GM21381 (cell line): ENCODE measurements around the gene POC1A.
"Not testable (repeated sequence)": the region's sequence is repeated elsewhere in the genome, so short reads cannot be mapped to it uniquely, and the experiment has no call there.

Experiments
- ATAC-seq: cut with Tn5 transposase; IDR thresholded peaks from one replicate; pipeline ENCODE4 v1.9.1; 2021; ENCODE audit warnings: mild to moderate bottlenecking, moderate library complexity; ENCODE audit not compliant: unreplicated experiment

The POC1A gene

DNA sequence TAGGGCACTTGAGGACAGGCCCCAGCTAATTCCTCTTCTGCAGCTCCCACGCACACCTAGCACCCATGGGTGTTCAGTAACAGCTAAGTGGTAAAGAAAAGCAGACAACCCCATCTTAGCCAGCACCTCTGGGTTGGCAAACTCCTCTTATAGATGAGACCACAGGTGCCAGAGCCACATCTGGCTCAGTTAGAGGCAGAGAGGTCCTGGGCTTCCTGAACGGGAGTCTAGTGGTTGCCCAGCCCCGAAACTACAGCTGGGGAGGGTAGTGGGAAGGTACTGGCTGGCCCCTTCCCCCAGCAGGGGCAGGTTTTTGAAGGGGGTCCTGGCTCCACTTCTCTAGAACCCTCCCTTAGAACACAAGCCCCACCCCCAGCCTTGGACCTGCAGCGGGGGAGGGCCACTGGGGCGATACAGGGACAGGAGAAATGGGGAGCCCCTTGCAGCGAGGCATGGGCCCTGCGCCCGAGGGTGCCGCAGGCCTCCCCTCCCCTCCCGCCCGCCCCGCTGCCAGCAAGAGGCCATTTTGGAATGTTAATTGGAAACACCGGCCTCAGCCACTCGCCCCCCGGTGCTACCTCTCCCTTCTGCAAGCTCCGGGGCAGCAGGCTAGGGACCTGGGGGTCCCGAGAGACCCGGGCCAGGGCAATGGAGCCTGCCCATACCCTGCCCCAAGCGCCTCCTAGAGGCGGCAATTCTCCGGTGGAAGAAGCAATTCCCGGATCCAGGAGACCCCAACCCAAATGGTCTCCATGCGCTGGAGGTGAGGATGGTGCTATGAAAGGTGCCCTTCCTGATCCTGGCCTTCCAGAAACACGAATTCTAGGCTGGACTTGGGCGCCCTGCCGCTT lies 99.3 kb downstream of the POC1A start:
- no peak for ATAC-seq

DNA sequence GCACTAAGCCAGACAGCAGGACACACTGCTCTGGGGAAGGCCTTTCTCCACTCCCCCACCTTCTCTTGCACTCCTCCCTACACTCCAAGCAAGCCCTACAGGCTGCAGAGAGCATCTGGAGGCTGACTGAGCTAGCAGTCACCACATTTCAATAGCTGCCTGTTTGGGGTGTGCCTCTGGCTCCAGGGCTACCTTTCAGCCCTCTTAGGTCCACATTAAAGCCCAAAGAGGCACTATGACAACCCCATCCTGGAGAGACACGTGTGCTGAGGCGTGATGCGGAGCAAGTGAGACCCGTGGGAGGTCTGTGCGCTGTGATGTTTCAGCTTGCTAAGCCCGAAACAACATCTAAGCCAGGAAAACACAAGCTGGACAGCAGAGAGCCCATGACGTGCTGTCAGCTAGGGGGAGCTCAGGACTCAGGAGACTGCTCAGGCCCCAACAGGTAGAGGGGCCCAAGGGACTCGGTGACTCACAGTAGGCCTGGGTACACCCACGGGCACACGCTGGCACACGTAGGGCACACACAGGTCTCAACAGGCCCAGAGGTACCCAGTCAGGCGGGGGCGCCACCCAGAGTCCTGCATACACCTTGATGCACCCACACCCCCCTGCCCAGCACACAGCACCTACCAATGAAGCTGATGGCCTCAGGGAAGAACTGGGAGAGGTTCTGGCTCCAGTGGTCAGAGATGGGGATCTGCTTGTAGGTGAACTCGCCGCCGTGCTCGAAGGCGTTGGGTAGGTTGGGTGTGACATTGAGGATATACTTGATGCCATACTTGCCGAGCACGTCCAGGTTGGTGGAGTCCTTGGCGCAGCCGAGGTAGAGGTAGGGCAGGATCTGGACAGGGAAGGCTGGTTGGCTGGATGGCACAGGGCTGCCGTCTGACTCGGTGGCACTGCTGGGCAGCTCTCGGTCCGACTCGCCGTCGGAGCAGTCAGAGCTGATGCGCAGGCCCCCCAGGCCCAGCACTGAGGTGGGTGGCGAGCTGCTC lies 100.6 kb downstream of the POC1A start:
- ATAC-seq = no peak

DNA sequence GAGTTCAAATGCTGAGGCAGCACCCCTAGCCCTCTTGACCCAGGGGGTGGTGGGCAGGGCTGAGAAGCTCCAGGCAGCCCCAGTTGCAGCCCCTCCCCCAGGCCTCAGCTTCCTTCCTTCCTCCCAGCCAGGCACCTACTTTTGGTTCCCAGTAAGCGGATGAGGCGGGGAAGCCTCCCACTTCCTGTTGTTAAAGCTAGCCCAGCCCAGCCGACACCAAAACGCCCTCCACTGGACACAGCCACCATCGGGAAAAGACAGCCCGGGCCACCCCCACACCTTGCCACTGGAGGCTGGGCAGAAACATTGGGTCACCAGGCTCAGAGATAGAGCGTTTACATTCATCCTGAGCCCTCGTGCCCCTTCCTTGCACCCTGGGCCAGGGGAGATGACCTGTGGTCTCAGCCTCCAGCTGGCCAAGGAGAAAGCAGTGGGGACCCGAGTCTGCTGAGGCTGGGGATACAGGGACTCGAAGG lies 101.4 kb downstream of the POC1A start:
- no peak for ATAC-seq

DNA sequence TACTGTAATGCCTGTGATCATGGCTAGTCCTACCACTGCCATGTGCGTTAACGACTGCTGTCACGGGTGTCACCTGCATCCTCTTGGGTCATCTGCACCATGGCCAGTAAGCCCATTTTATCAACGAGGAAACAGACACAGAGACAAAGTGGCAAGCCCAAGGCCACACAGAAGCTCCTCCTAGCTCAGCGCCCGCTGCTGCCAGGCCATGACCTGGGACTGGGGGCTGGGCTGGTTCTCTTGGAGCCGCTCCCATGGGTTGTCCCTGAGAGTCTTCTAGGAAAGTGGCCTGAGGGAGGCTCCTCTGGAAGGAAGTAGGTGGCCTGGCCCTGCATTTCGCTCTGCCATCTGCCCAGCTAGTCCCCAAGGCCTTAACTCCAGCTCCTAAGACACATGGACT lies 102.8 kb downstream of the POC1A start:
- no peak for ATAC-seq

DNA sequence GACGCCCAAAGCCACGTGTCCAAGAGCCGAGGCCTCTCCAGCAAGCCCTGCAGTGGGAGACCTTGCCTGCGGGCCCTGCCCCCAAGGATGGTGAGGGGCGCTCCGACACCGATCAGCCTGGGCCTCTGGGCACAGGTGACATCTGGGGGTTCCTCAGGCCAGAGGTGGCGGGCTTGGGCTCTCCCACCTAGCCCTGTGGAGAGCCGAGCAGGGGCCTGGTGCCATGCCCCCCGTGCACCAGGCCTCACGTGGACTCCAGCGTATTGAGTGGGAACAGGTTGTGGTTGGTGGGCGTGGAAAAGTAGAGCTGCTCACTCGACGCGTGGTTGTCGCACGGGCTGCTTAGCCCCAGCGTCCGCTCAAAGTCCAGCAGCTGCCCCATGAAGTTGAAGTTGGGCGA lies 103.7 kb downstream of the POC1A start:
- ATAC-seq = no peak

DNA sequence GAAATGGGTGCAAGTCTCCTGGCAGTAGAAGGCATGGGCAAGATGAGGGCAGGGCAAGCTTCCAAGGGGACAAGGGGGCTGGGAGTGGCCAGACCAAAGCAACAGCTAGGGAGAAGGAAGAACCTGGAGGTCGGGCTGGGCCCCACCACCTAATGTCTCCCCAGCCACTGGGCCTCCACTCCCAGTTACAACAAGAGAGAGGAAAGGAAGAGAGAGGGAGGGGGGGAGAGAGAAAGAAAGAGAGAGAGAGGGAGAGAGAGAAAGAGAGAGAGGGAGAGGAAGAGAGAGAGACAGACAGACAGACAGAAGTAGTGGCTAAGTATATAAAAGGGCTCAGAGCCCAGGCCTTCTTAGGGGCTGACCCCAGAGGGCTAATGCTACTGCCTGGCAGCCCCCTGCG lies 104.7 kb downstream of the POC1A start:
- no peak for ATAC-seq

DNA sequence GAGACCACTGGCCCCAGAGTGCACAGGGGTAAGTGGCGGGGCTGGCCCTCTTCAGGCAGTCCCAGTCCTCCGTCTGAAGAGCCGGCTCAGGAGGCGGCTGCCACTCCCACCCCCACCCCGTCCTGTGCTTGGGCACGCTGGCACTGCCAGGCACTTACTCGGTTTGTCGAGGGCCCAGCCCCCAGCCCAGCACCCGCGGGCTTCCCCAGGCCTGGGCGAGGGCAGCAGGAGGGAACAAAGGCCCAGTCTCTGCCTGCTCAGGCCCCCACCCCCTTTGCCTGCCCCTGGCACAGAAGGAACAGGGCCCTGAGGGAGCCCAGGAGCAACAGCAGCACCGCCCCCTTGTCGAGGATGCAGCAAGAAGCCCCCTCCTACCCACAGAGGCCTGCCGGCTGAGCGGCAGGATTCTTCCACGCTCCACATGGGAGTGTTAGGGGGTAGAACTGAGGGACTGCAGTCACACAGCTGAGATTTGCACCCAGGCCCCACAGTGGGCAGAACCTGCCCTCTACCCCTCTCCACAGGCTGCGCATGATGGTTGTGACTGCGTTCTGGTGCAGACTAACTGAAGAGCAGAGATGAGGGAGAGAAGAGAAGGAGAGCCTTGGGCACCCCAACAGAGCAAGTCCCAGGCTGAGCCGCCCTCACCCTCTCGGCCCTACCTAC lies 106.8 kb downstream of the POC1A start:
- ATAC-seq = no peak

DNA sequence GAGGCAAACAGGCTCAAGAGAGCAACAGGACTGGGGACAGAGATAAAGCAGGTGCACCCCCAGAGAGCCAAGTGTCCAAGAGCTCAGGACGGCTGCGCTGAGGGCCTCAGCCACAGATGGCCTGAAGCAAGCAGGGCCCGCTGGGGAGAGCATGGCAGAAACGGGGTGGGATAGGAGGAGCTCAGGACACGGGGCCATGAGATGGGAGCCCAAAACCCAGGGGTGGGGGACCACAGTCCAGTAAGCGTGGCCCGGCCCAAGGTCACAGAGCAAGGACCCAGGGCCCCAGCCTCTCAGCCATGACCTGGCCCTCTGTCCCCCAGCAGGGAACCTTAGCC lies 107.4 kb downstream of the POC1A start:
- ATAC-seq = no peak

DNA sequence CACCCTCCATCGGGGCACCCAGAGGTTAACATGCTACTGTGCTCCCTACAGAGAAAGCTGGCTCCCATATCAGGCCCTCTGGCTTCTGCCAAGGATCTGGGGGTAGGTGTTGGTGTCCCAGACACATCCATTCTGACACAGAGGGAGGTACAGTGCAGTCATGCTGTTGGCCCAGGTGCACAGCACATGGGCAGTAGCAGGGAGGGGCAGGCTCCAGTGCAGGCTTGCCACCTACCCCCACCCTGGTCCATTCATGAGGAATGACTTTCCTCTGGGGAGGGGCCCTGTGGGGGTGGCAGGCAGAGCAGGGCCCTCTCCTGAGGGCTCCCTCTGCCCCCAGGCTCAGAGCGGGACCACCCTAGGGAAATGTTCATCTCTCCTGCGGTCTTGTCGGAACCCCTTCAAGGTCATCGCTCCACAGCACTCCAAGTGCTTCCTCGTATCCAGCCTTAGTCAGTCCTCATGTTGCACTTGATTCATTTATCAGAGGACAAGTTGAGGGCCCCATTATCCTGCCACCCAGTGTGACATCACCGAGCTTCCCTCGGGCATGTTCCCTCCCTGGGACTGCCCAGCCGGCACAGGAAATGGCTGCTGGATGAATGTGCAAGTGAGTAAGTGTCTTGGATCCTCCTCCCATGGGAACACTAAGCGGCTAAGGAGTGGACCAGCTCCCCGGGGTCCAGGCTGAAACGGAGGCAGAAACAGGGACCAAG lies 107.9 kb downstream of the POC1A start:
- no peak for ATAC-seq

DNA sequence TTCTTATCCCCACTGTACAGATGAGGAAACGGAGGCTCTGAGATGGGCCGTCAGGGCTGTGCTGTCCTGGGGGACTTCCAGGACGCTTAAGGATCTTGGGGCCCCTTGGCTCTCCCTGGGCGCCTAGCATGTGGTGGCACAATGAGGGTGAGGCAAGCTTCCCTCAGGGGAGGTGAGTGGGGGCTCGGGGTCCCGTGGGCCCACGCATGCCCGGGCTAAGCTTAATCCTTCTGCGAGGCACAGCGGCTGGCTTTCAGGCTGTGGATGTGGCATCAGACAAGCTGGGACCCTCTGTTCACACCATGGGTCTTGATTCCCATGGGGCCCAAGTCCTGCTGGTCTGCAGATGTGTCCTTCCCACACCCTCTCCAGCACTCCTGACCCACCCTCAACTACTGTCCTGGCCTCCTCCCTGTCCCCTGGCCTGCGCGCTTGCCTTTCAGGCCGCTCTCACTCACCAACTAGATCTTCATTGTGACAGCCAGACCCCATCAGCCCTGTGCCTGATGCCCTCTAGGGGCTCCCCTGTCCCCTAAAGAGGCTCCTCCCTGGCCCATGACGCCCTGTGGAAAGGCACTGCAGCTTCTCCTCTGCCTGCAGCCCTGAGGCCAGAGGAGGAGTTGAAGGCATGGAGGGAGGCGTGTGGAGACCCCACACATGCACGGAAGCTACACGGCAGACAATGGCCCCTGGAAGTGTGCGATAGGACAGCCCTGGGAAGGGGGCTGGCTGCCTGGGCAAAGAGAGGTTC lies 109.2 kb downstream of the POC1A start:
- ATAC-seq = no peak

DNA sequence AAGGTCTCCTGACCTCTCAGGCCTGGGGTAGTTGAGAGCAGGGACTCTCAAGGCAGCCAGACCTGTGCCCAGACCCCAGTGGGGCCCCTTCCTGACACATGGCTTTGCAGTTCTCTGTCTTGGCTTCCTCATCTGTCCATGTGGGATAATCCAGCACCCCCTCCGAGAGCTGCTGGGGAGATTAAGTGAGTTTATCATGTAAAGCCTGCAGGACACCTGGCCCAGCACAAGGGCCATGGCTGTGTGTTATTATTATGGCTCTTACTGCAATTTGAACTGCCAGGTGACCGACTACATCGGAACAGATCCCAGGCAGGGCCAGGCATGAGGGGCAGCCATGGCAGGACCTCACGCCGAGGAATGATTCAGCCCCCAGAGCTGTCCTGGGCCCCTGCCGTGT lies 110.5 kb downstream of the POC1A start:
- no peak for ATAC-seq

DNA sequence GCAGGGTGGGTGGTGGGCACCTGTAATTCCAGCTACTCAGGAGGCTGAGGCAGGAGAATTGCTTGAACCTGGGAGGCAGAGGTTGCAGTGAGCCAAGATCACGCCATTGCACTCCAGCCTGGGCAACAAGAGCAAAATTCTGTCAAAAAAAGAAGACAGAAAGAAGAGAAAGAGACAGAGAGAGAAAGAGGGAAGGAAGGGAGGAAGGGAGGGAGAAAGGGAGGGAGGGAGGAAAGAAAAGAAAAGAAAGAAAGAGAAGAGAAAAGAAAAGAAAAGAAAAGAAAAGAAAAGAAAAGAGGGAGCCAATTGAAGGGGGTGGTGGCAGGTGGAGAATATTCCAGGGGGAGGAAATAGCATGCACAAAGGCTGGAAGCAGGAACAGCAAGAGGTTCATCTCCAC lies 111.2 kb downstream of the POC1A start:
- ATAC-seq = not testable (repeated sequence)

DNA sequence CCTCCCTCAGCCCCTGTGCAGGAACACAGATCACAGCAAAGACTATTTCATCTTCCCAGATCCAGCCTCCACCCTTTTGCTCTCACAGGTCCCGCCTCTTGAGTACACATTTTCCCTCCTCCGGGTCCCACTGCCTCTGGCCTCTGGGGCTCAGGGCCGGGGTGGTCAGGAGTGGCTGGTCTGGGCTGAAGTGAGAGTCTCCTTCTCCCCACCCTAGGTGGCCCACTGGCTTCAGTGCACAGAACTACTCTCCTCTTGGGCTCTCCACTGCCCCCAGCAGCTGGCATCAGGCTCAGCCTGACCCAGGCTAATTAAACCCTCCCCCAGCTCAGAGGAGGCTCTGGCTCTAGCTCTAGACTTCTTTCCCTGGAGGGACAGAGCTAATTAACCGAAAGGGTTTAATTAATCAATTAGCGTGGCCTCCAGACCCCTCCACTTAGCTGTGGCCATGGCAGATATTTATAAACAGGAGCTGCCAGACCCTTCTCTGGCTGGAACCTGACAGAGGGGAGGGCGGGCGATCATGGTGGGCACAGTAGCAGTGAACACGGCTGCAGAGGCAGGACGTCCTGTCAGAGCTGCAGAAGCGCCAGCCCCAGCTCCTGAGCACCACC lies 113.0 kb downstream of the POC1A start:
- no peak for ATAC-seq

DNA sequence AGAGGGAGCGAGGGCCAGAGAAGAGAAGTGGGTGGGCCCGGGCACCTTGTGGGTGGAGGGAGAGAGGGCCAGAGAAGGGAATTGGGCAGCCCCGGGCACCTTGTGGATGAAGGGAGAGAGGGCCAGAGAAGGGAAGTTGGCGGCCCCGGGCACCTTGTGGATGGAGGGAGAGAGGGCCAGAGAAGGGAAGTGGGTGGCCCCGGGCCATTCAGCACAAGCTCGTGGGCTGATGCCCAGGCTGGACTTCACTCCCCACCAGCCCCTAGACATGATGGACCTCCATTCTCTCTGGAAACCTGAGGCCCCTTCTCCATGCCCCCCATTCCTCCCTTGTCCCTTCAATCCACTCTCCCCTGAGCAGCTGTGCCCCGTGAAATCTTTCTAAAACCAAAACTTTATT lies 113.6 kb downstream of the POC1A start:
- ATAC-seq = no peak

DNA sequence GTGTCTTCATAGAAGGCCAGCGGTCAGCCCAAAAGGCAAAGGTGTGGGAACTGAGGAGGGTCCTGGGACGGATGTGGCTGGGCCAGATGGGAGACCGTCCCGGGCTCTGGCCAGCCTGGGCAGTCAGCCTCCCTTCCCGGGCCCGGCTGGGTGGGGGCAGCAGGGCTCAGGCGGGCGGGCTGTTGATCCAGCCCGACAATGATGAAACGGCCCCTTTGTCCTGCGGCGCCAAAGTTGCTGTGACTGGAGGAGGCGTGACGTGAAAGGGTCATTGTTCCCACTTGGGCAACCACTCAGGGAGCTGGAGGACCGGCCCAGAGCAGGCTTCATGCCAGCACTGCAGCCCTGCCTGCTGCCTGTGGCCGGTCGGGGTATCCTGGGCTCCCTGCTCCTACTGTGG lies 114.4 kb downstream of the POC1A start:
- no peak for ATAC-seq

DNA sequence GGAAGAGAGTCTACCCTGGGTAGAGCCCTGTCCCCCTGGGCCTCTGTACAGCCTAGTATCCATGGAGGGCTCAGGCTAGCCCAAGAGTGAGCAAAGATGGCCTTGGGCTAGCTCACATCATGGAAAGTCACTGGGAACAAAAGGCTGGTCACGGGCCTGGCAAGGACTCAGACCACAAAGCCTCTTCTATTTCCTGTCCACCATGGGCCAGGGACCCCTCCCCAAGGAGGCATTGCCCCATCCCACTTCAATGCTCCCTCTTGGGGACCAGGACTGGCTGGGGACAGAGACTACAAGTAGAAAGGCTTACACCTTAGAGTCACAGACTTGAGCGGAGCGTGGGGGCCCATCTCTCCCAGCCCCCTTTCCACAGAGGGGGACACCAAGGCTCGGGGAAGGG lies 114.8 kb downstream of the POC1A start:
- ATAC-seq = no peak

DNA sequence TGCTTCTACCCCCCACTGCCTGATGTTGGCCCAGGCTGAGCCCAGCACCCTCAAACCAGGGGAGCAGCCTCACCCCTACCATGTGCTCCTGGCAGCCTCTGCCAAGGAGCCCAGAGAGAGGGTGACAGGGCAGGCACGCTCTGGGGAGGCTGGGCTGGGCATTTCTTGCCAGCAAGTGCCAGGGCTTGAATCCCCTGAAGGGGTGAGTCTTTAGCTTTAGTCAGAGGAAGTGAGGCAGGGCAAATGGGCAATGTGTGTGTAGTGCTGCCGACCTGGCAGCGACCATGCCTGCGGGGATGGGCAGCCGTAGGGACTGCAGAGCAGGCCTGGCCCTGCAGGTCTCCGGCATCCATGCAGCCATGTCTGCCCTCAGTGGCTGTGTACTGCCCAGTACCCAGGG lies 116.0 kb downstream of the POC1A start:
- no peak for ATAC-seq

DNA sequence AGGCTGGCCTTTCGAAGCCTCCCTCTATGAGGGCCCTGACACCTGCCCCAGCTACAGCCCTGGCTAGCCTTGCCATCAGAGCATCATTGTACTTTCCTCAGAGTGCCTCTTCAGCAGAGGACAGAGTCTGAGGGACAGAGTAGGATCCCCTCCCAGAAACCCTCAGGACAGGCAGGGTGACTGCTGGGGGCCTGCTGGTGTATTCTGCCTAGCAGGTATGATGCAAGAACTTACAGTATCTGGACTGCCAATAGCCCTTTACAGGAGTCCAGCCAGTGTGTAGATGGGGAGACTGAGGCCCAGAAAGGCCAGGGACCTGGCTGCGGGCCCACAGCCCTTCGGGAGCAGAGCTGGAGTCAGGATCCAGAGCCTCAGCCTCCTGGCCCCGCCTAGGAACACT lies 116.9 kb downstream of the POC1A start:
- no peak for ATAC-seq

DNA sequence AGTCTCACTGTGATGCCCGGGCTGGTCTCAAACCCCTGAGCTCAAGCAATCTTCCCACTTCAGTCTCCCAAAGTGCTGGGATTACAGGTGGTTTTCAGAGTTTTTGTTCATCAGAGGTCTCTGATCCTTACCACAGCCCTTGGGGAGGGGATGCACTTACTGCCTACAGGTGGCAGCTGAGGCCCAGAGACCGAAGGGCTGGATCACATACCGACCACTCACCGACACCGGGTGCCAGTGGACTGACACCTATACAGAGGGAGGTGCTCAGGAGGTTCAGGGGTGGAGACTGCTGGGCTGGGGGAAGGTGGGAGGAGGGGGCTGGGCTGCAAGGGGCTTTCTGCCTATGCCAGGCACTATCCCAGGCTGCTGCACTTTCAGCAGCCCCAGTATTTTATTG lies 117.4 kb downstream of the POC1A start:
- no peak for ATAC-seq
